Activated CD8-positive, alpha-beta memory T cell treated with anti-CD3 and anti-CD28 coated beads, Interleukin-2, amount 50 U/mL, for 1 hour (primary cell): ENCODE data around the gene NBPF11.
"Not testable (repeated sequence)": the region's sequence is repeated elsewhere in the genome, so short reads cannot be mapped to it uniquely, and the experiment has no call there.

Experiments
- DNase-seq: peaks from one replicate; pipeline ENCODE4 v3.0.0-alpha.2; 2020; ENCODE audit errors: extremely low read depth

Gene NBPF11

GRCh38 chr1:148150945-148151344, 1.1 kb downstream of the NBPF11 start:
- not testable (repeated sequence) for DNase-seq

DNA sequence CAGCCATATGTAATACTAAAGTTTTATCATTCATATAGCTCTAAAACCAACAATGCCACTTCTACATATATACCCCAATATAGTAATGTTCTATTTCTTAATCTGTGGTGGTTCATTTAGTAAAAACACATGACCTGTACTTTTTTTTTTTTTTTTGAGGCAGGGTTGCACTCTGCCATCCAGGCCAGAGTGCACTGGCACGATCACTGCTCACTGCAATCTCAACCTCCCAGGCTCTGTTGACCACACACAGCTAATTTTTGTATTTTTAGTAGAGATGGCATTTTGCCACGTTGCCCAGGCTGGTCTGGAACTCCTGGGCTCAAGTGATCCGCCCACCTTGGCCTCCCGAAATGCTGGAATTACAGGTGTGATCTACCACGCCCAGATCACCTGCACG, 2.1 kb downstream of the NBPF11 start:
- DNase-seq, result not testable (repeated sequence)

DNA sequence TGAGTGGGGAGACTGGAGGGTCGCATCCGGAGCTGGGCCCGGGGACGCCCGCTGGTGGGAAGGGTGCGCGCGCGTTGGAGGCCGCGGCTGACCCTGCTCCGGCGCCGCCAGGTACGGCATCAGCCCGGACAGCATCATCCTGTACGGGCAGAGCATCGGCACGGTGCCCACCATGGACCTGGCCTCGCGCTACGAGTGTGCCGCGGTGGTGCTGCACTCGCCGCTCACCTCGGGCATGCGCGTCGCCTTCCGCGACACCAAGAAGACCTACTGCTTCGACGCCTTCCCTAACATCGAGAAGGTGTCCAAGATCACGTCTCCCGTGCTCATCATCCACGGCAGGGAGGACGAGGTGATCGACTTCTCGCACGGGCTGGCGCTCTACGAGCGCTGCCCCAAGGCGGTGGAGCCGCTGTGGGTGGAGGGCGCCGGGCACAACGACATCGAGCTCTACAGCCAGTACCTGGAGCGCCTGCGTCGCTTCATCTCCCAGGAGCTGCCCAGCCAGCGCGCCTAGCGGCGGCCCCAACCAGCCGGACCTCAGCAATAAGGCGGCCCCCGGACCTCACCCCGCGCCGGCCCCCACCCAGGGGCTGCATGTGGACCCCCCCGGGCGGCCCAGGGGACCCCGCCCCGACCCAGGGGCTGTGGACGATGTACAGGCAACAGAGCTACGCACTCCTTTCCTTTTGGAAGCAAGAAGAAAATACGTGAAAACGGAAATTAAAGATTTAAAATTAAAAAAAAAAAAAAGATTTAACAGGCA, 2.8 kb downstream of the NBPF11 start:
- DNase-seq, result not testable (repeated sequence)

DNA sequence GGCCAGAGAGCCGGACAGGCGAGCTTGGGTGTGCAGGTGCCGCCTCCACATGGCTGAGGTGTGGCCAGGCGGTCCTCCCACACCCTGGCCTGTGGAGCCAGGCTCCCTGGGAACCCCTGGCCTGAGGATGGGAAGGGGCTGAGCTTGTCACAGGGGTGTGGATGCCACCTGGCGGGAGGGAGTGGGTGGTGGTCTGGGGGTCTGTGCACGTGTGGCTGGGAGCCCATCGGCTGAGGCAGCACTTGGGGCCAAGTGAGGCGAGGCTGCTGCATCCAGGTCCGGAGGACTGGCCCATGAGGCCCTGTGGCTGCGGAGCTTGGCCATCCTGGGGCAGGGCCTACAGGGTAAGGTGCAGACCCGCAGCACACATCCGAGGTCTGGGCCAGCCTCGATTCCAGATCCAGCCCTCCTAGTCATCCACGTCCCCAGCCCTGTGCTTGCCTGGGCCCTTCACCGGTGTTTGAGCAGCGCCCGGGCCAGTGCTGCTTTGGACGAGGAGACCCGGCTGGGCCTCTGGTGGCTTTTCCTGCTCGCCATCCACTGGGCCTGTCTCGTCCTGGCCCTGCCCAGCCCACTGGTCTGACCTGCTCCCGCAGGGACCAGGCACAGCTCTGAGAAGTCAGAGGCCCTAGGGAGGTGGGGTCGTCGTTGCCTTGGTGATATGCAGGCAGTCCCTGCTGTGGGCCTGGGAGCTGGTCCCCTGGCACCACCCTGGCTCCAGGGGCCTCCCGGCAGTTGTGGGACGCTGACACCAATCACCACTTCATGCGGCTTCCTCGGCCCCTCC, 4.8 kb downstream of the NBPF11 start:
- not testable (repeated sequence) for DNase-seq

- DNase-seq, result not testable (repeated sequence)
Observed at GRCh38 chr1:148146191-148146997, 5.7 kb downstream of the NBPF11 start.

GRCh38 chr1:148143223-148143622, 8.9 kb downstream of the NBPF11 start:
- not testable (repeated sequence) for DNase-seq

DNA sequence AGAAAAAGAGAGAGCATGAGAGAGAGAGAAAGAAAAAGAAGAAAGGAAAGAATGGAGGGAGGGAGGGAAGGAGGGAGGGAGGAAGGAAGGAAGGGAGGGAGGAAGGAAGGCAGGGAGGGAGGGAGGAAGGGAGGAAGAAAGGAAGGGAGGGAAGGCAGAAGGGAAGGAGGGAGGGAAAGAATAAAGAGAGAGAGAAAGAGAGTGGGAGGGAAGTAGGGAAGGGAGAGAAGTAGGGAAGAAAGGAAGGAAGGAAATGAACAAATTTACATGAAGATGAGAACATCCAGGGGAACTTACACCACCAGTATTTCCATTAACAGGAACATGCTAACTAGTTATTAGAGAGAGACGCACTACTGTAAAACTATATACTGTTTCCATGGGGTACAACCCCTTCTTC, 10.1 kb downstream of the NBPF11 start:
- DNase-seq, result not testable (repeated sequence)

DNA sequence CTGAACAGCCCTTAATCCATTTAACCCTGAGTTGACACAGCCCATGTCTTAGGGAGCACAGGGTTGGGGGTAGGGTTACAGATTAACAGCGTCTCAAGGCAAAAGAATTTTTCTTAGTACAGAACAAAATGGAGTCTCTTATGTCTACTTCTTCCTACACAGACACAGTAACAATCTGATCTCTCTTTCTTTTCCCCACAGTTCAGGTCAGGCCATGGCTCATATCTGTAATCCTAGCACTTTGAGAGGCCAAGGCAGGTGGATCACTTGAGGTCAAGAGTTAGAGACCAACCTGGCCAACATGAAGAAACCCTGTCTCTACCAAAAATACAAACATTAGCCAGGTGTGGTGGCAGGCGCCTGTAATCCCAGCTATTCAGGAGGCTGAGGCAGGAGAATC, 13.5 kb downstream of the NBPF11 start:
- DNase-seq, result not testable (repeated sequence)

GRCh38 chr1:148122341-148122740, 29.7 kb downstream of the NBPF11 start:
- DNase-seq, result not testable (repeated sequence)

DNA sequence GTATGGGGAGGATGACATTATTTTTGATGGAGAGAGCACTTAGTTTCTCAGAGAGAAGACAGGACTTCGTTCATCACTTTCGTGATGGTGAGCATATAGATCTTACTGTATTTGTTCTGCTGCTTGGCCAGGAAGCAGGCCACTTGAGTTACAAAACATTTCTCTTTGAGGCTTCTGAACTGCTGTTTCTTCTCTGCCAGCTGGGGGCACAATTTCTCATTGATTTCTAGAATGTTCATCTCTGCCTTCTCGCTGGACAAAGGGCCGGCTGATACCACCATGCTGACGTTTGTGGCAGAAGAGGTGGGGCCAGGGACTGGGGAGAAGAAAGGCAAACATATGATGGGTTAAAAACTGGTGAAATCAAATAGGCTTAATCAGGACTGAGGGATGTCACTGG, 31.7 kb downstream of the NBPF11 start:
- not testable (repeated sequence) for DNase-seq

- DNase-seq, result not testable (repeated sequence)
Observed at GRCh38 chr1:148095732-148096131, 56.3 kb downstream of the NBPF11 start.

GRCh38 chr1:148086196-148086595, 65.9 kb downstream of the NBPF11 start:
- not testable (repeated sequence) for DNase-seq

GRCh38 chr1:148081205-148081604, 70.9 kb downstream of the NBPF11 start:
- not testable (repeated sequence) for DNase-seq

DNA sequence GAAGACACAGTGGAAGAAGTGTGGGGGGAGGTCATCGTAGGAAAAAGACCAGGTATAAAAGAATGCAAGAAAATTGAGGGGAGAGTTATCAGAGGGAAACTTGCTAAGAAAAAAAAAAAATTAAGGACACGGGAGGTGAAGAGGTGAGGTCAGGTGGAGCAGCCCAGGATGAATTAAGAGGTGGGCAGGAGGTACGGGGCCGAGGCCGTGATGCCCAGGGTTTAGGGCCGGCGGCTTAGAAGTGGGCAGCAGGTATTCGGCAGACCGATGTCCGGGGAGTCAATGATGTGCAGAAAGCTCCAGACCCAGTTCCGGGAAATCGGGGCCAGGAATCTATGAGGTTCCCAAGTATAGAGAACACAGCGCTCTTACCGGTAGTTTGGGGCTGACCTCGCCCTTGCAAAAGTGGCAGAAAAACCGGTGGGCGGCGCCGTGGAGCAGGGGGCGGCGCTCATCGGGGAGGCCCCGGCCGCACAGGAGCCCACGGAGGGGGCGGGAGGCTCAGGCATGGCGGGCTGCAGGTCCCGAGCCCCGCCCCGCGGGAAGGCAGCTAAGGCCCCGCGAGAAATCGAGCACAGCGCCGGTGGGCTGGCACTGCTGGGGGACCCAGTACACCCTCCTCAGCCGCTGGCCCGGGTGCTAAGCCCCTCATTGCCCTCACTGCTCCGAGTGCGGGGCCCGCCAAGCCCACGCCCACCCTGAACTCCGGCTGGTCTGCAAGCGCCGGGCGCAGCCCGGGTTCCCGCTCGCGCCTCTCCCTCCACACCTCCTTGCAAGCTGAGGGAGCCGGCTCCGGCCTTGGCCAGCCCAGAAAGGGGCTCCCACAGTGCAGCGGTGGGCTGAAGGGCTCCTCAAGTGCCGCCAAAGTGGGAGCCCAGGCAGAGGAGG, 73.2 kb downstream of the NBPF11 start:
- not testable (repeated sequence) for DNase-seq

GRCh38 chr1:148078090-148078489, 74.0 kb downstream of the NBPF11 start:
- not testable (repeated sequence) for DNase-seq

- DNase-seq, result not testable (repeated sequence)
Observed at GRCh38 chr1:148077458-148077857, 74.6 kb downstream of the NBPF11 start.

GRCh38 chr1:148073392-148073791, 78.7 kb downstream of the NBPF11 start:
- DNase-seq, result not testable (repeated sequence)

- not testable (repeated sequence) for DNase-seq
Observed at GRCh38 chr1:148068606-148069005, 83.5 kb downstream of the NBPF11 start.

GRCh38 chr1:148068201-148068600, 83.9 kb downstream of the NBPF11 start:
- not testable (repeated sequence) for DNase-seq

DNA sequence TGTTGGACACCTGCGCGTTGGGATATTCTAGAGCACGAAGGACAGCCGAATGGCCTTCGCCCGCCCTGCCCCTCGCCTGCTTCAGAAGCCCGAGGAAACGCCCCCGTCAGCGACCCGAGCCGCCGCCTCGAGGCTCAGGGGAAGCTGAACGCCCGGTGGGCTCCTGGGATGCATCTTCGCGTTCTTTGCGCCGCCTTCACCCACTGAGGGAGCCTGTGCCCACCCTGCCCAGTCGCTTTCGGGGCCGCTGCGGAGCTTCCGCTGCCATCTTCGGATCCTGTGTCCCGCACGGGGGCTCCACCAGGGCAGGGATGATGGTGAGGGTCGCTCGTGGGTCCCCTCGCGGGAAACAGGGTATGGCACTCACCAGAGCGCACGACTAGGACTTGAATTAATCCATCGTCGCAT, 91.8 kb downstream of the NBPF11 start:
- not testable (repeated sequence) for DNase-seq

- not testable (repeated sequence) for DNase-seq
Observed at GRCh38 chr1:148057384-148057783, 94.7 kb downstream of the NBPF11 start.
